Right renal pelvis (tissue), 4 donors: Measurements from ENCODE around the gene MAPRE3. TPM values are rescaled to one million over a fixed set of nuclear protein-coding genes. Genes with fewer than 3 reads are reported as not detected.

ENCODE experiments used
- DNase-seq, 4 donors: peaks; one replicate each; pipeline ENCODE4 v3.0.0-alpha.2; 2013; ENCODE audit warnings: low read depth in 4 of 4, low spot score in 3 of 4, missing footprints in 1 of 4
- polyA plus RNA-seq, 4 donors: library from polyadenylated mRNA; unstranded; fragments of 120-200 nt; gene quantifications; one replicate each; pipeline ENCODE4 v1.2.1, GENCODE V29; 2013; ENCODE audit not compliant: insufficient read length in 4 of 4

Gene MAPRE3
- polyA plus RNA-seq, 4 donors: 13.8 to 16.8 (median 14.4) TPM

- DNase-seq: no peak
These were observed 23.3 kb upstream of the MAPRE3 start for GRCh38 chr2:26946841-26947784.

- no peak for DNase-seq
These were observed 21.6 kb upstream of the MAPRE3 start for GRCh38 chr2:26948800-26949199.

GRCh38 chr2:26950246-26950645 is 20.2 kb upstream of the MAPRE3 start:
- DNase-seq: no peak

- no peak for DNase-seq
These were observed 19.2 kb upstream of the MAPRE3 start for GRCh38 chr2:26951236-26951635.

- DNase-seq: no peak
These were observed 18.1 kb upstream of the MAPRE3 start for GRCh38 chr2:26952374-26952773.

GRCh38 chr2:26954135-26954534 is 16.3 kb upstream of the MAPRE3 start:
- DNase-seq: no peak

- no peak for DNase-seq
These were observed 13.4 kb upstream of the MAPRE3 start for GRCh38 chr2:26957041-26957440.

GRCh38 chr2:26957534-26957933 is 12.9 kb upstream of the MAPRE3 start:
- DNase-seq: no peak

GRCh38 chr2:26959331-26959730 is 11.1 kb upstream of the MAPRE3 start:
- no peak for DNase-seq

- no peak for DNase-seq
These were observed 5.8 kb upstream of the MAPRE3 start for GRCh38 chr2:26964446-26965130.

GRCh38 chr2:26968001-26968400 is 2.4 kb upstream of the MAPRE3 start:
- DNase-seq: no peak

- DNase-seq: no peak
These were observed 1.2 kb upstream of the MAPRE3 start for GRCh38 chr2:26969077-26969844.

- DNase-seq: no peak
These were observed 641 bp downstream of the MAPRE3 start for GRCh38 chr2:26970928-26971627.

GRCh38 chr2:26971911-26972786 is 1.7 kb downstream of the MAPRE3 start:
- DNase-seq: no peak

- DNase-seq: no peak
These were observed 3.9 kb downstream of the MAPRE3 start for GRCh38 chr2:26974352-26974751.

GRCh38 chr2:26975102-26975501 is 4.7 kb downstream of the MAPRE3 start:
- no peak for DNase-seq

GRCh38 chr2:26975656-26976055 is 5.2 kb downstream of the MAPRE3 start:
- DNase-seq: no peak

- DNase-seq: no peak
These were observed 5.8 kb downstream of the MAPRE3 start for GRCh38 chr2:26976237-26976636.

GRCh38 chr2:26977012-26977411 is 6.6 kb downstream of the MAPRE3 start:
- no peak for DNase-seq
